Measurements from ENCODE around the gene TRABD. TPM values are rescaled to one million over a fixed set of nuclear protein-coding genes. Genes with fewer than 3 reads are reported as not detected.
"Not testable (repeated sequence)": the region's sequence is repeated elsewhere in the genome, so short reads cannot be mapped to it uniquely, and the experiment has no call there.

The TRABD gene, protein sequence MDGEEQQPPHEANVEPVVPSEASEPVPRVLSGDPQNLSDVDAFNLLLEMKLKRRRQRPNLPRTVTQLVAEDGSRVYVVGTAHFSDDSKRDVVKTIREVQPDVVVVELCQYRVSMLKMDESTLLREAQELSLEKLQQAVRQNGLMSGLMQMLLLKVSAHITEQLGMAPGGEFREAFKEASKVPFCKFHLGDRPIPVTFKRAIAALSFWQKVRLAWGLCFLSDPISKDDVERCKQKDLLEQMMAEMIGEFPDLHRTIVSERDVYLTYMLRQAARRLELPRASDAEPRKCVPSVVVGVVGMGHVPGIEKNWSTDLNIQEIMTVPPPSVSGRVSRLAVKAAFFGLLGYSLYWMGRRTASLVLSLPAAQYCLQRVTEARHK
- total RNA-seq: 100 to 1,000 TPM; 124 to 126 TPM
- polyA plus RNA-seq: 10 to 100 TPM; 51.5 to 61.4 TPM

DNA sequence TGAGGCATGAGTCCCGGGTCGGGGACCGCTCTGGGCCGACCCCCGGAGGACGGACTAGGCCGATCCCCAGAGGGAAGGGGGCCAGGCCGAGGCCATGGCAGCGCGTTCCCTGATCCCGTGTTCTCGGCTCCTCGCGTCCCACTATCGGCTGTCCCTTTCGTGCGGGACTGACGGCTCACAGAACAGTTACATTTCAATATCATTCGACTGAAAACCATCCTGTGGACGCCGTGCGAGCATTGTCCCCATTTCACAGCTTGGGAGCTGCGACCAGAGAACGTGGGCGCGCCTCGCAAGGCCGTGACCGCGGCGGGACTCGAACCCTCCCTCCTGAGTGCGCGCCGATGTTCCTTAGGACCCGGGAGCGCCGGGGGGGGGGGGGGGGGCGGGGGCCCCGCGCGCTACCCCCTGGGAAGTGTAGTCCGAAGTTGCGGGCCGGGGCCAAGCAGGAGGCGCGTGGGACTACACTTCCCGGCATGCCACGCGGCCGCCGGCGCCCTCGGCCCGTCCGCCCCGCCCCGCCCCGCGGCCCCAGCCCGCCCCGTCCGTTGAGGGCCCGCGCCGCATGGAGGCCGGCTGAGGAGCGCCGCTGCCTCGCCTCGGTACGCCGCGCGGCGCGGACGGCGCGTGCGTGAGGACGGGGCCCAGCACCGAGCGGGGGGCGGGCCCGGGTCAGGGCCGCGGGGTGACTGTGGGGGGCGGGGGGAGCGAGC is at the start of gene TRABD:
Gene TRABD (plus strand): TSS at position 539 of the 713 bp plus-strand sequence. CDS start 7,148 bp downstream, outside the sequence.
- H3K36me3 ChIP-seq (ENCODE audit: insufficient read depth, low read length): no peaks in the 10 kb centered on the region
- peak within 1 kb of the TSS; percentile 68 for H3K27ac ChIP-seq (ENCODE audit: low read depth, low read length)
- ChIA-PET POLR2A (ENCODE audit: partially characterized antibody) (interaction anchor here (0.7 to 1.1 kb wide), 2 partner anchors 16 to 67 kb away, joined by 3 to 4 read pairs; partner anchors contain the start of gene SELENOO), CTCF (ENCODE audit: partially characterized antibody) (no interaction called here)
- DNase-seq: peak; percentile 85 to 90 (median 87)
- H3K36me3 Mint-ChIP-seq: peaks cover 0 to 5% of the 10 kb centered on the region in 2 donors
- H3K27me3 ChIP-seq (ENCODE audit: insufficient read depth, low read length): no peaks in the 10 kb centered on the region
- H3K9me3 ChIP-seq (ENCODE audit: control insufficient read depth in 1 of 2, low read length in 2 of 2): no peaks in the 10 kb centered on the region
- H3K27me3 Mint-ChIP-seq: peaks cover 0 to 2% of the 10 kb centered on the region in 2 donors
- peak within 1 kb of the TSS; percentile 65 to 73 for H3K4me3 ChIP-seq (ENCODE audit: low read length in 2 of 2)
- H3K9me3 Mint-ChIP-seq: no peaks in the 10 kb centered on the region
- peaks cover 40% of the 10 kb centered on the region for H3K4me1 ChIP-seq (ENCODE audit: insufficient read depth, low read length)
- intact Hi-C loops (cut with micrococcal nuclease): loop anchor here (1.0 to 10.0 kb wide), 2 partner anchors 15 to 251 kb away; no protein-coding TSS in a partner anchor
- peak within 1 kb of the TSS; percentile 94 to 98 (median 97) for H3K27ac Mint-ChIP-seq
- peak within 1 kb of the TSS; percentile 90 to 99 (median 96) for H3K4me3 Mint-ChIP-seq
- H3K4me1 Mint-ChIP-seq: peaks cover 9 to 41% (median 27%) of the 10 kb centered on the region in 4 donors

DNA sequence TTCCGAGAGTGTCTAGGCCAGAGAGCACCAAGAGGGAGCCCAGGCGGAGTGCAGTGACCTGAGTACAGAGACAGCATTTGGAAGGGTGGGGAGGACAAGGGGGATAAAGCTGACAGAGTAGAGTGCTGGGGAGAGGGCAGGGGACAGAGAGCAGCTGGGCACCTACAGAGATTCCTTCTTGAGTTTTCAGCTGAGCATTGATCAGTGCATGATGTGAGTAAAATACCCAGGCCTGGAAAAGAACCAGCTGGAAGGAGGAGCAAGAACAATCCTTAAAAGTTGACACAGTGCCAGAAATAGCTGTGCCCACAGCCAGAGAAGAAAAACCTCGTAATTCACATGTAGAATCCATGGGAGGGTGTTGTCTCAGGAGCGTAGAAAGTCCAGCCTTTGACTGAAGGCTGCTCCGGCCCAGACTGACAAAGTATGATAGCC is 49.1 kb upstream of the TRABD start:
- Histone ChIP-seq H3K4me3 (ENCODE audit: low read length in 2 of 2) (no peak overlapping the region), H3K36me3 (ENCODE audit: insufficient read depth, low read length) (no peaks in the 10 kb centered on the region), H3K27ac (ENCODE audit: low read depth, low read length) (no peak overlapping the region), H3K9me3 (ENCODE audit: control insufficient read depth in 1 of 2, low read length in 2 of 2) (no peaks in the 10 kb centered on the region), H3K27me3 (ENCODE audit: insufficient read depth, low read length) (no peaks in the 10 kb centered on the region), H3K4me1 (ENCODE audit: insufficient read depth, low read length) (no peaks in the 10 kb centered on the region)
- POLR2A ChIA-PET (ENCODE audit: partially characterized antibody): interaction anchor here (1.1 kb wide), 1 partner anchor 74 kb away, joined by 3 read pairs; no protein-coding TSS in a partner anchor
- Mint-ChIP-seq H3K36me3 (no peaks in the 10 kb centered on the region), H3K27ac (no peak overlapping the region), H3K4me3 (no peak overlapping the region), H3K4me1 (no peaks in the 10 kb centered on the region), H3K9me3 (peaks cover 0 to 3% (median under 1%) of the 10 kb centered on the region in 8 donors), H3K27me3 (peaks cover 26 to 31% of the 10 kb centered on the region in 2 donors)
- intact Hi-C loops (cut with micrococcal nuclease): no loop called here
- DNase-seq: no peak
- CTCF ChIA-PET (ENCODE audit: partially characterized antibody): no interaction called here

DNA sequence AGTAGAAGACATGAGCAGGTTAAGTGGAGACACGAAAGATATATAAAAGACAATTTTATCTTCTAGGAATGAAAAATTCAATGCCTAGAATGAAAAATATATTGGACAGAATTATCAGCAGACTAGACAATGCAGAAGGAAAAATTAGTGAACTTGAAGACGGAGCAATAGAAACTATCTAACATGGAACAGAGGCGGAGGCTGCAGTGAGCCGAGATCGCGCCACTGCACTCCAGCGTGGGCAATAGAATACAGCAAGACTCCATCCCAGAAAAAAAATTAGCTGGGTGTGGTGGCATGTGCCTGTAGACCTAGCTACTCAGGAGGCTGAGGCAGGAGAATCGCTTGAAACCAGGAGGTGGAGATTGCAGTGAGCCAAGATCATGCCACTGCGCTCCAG is 48.4 kb upstream of the TRABD start:
- H3K27ac ChIP-seq (ENCODE audit: low read depth, low read length); H3K27ac Mint-ChIP-seq; H3K9me3 Mint-ChIP-seq; H3K9me3 ChIP-seq (ENCODE audit: control insufficient read depth in 1 of 2, low read length in 2 of 2); H3K4me3 Mint-ChIP-seq; H3K36me3 ChIP-seq (ENCODE audit: insufficient read depth, low read length); H3K4me1 ChIP-seq (ENCODE audit: insufficient read depth, low read length); H3K4me1 Mint-ChIP-seq; DNase-seq; CTCF ChIA-PET (ENCODE audit: partially characterized antibody); intact Hi-C loops (cut with micrococcal nuclease); H3K36me3 Mint-ChIP-seq; H3K27me3 ChIP-seq (ENCODE audit: insufficient read depth, low read length); H3K4me3 ChIP-seq (ENCODE audit: low read length in 2 of 2): not testable (repeated sequence)
- POLR2A ChIA-PET (ENCODE audit: partially characterized antibody): interaction anchor here (1.1 kb wide), 1 partner anchor 74 kb away, joined by 3 read pairs; no protein-coding TSS in a partner anchor
- peaks cover 25 to 28% of the 10 kb centered on the region in 2 donors for H3K27me3 Mint-ChIP-seq

- Mint-ChIP-seq H3K9me3 (peaks cover 0 to 2% (median 0%) of the 10 kb centered on the region in 8 donors), H3K27me3 (peaks cover 26 to 27% of the 10 kb centered on the region in 2 donors), H3K27ac (no peak overlapping the region), H3K4me1 (no peaks in the 10 kb centered on the region), H3K36me3 (no peaks in the 10 kb centered on the region), H3K4me3 (no peak overlapping the region)
- no peak overlapping the region for H3K27ac ChIP-seq (ENCODE audit: low read depth, low read length)
- H3K27me3 ChIP-seq (ENCODE audit: insufficient read depth, low read length): no peaks in the 10 kb centered on the region
- no peak overlapping the region for H3K4me3 ChIP-seq (ENCODE audit: low read length in 2 of 2)
- intact Hi-C loops (cut with micrococcal nuclease): no loop called here
- DNase-seq: no peak
- no peaks in the 10 kb centered on the region for H3K9me3 ChIP-seq (ENCODE audit: control insufficient read depth in 1 of 2, low read length in 2 of 2)
- ChIA-PET POLR2A (ENCODE audit: partially characterized antibody) (no interaction called here), CTCF (ENCODE audit: partially characterized antibody) (no interaction called here)
- H3K4me1 ChIP-seq (ENCODE audit: insufficient read depth, low read length): no peaks in the 10 kb centered on the region
- no peaks in the 10 kb centered on the region for H3K36me3 ChIP-seq (ENCODE audit: insufficient read depth, low read length)
These were observed 47.7 kb upstream of the TRABD start for GRCh38 chr22:50138041-50138440.

DNA sequence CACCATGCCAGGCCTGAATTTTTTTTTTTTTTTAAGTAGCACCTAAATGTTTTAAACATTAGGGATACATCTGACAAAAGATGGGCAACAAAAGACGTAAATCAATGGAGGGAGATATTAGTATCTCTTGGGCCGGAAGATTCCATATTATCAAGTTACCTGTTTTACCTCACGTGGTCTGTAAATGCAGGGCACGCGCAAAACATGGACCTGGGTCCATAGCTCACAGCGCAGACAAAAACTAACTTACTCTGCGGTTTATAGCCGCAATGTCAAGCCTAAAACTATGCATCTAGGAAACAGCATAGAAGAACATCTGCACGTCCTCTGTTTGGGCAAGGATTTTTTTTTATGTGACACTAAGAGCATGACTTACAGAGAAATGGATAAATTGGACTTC is 46.7 kb upstream of the TRABD start:
- no peak overlapping the region for H3K27ac ChIP-seq (ENCODE audit: low read depth, low read length)
- H3K4me1 ChIP-seq (ENCODE audit: insufficient read depth, low read length): no peaks in the 10 kb centered on the region
- no peak overlapping the region for H3K4me3 Mint-ChIP-seq
- DNase-seq: no peak
- H3K9me3 Mint-ChIP-seq: peaks cover 0 to 2% (median 0%) of the 10 kb centered on the region in 8 donors
- no peaks in the 10 kb centered on the region for H3K4me1 Mint-ChIP-seq
- H3K27ac Mint-ChIP-seq: no peak overlapping the region
- intact Hi-C loops (cut with micrococcal nuclease): no loop called here
- peaks cover 27% of the 10 kb centered on the region in 2 donors for H3K27me3 Mint-ChIP-seq
- H3K4me3 ChIP-seq (ENCODE audit: low read length in 2 of 2): no peak overlapping the region
- H3K36me3 ChIP-seq (ENCODE audit: insufficient read depth, low read length): no peaks in the 10 kb centered on the region
- ChIA-PET CTCF (ENCODE audit: partially characterized antibody) (no interaction called here), POLR2A (ENCODE audit: partially characterized antibody) (no interaction called here)
- no peaks in the 10 kb centered on the region for H3K9me3 ChIP-seq (ENCODE audit: control insufficient read depth in 1 of 2, low read length in 2 of 2)
- no peaks in the 10 kb centered on the region for H3K27me3 ChIP-seq (ENCODE audit: insufficient read depth, low read length)
- no peaks in the 10 kb centered on the region for H3K36me3 Mint-ChIP-seq

- H3K4me3 Mint-ChIP-seq: no peak overlapping the region
- Histone ChIP-seq H3K4me1 (ENCODE audit: insufficient read depth, low read length) (no peaks in the 10 kb centered on the region), H3K36me3 (ENCODE audit: insufficient read depth, low read length) (no peaks in the 10 kb centered on the region), H3K27me3 (ENCODE audit: insufficient read depth, low read length) (no peaks in the 10 kb centered on the region), H3K4me3 (ENCODE audit: low read length in 2 of 2) (no peak overlapping the region), H3K27ac (ENCODE audit: low read depth, low read length) (no peak overlapping the region), H3K9me3 (ENCODE audit: control insufficient read depth in 1 of 2, low read length in 2 of 2) (no peaks in the 10 kb centered on the region)
- H3K36me3 Mint-ChIP-seq: no peaks in the 10 kb centered on the region
- CTCF ChIA-PET (ENCODE audit: partially characterized antibody): no interaction called here
- POLR2A ChIA-PET (ENCODE audit: partially characterized antibody): interaction anchor here (0.6 kb wide), 1 partner anchor 9 kb away, joined by 3 read pairs; no protein-coding TSS in a partner anchor
- H3K27ac Mint-ChIP-seq: no peak overlapping the region
- peaks cover 23% of the 10 kb centered on the region in 2 donors for H3K27me3 Mint-ChIP-seq
- no peaks in the 10 kb centered on the region for H3K9me3 Mint-ChIP-seq
- H3K4me1 Mint-ChIP-seq: no peaks in the 10 kb centered on the region
- DNase-seq: no peak
- intact Hi-C loops (cut with micrococcal nuclease): no loop called here
These were observed 45.8 kb upstream of the TRABD start for GRCh38 chr22:50139843-50140415.

DNA sequence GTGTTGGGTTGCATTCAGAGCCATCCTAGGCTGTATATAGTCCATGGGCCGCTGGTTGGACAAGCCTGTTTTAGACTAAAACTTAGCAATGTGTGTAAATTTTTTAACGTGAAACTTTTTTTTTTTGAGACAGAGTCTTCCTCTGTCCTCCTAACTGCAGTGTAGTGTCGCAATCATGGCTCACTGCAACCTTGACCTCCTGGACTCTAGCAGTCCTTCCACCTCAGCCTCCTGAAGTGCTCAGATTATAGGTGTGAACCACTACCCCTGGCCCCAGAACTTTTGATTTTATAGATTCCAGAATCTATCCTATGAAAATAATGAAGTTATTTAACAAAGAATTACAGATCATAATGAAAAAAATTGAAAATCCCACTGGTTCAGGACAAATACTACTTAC is 45.1 kb upstream of the TRABD start:
- Histone ChIP-seq H3K9me3 (ENCODE audit: control insufficient read depth in 1 of 2, low read length in 2 of 2) (no peaks in the 10 kb centered on the region), H3K4me3 (ENCODE audit: low read length in 2 of 2) (no peak overlapping the region), H3K4me1 (ENCODE audit: insufficient read depth, low read length) (no peaks in the 10 kb centered on the region), H3K27ac (ENCODE audit: low read depth, low read length) (no peak overlapping the region), H3K27me3 (ENCODE audit: insufficient read depth, low read length) (no peaks in the 10 kb centered on the region), H3K36me3 (ENCODE audit: insufficient read depth, low read length) (no peaks in the 10 kb centered on the region)
- POLR2A ChIA-PET (ENCODE audit: partially characterized antibody): interaction anchor here (0.6 kb wide), 1 partner anchor 8 kb away, joined by 3 read pairs; no protein-coding TSS in a partner anchor
- DNase-seq: no peak
- Mint-ChIP-seq H3K36me3 (no peaks in the 10 kb centered on the region), H3K27ac (no peak overlapping the region), H3K4me1 (no peaks in the 10 kb centered on the region), H3K27me3 (peaks cover 23% of the 10 kb centered on the region in 2 donors), H3K4me3 (no peak overlapping the region), H3K9me3 (no peaks in the 10 kb centered on the region)
- intact Hi-C loops (cut with micrococcal nuclease): no loop called here
- CTCF ChIA-PET (ENCODE audit: partially characterized antibody): no interaction called here
